IgD-negative memory B cell (primary cell): Measurements from ENCODE around the gene FNDC7. TPM values are rescaled to one million over a fixed set of nuclear protein-coding genes. Genes with fewer than 3 reads are reported as not detected.
"Not testable (repeated sequence)": the region's sequence is repeated elsewhere in the genome, so short reads cannot be mapped to it uniquely, and the experiment has no call there.

Experiments
- H3K27ac Mint-ChIP-seq, 3 donors: one replicate each; pipeline ENCODE4 v1.8.0; 2020 to 2022; ENCODE audit warnings: mild to moderate bottlenecking in 3 of 3, mixed read lengths in 3 of 3, moderate library complexity in 1 of 3
- H3K27me3 Mint-ChIP-seq: one replicate; pipeline ENCODE4 v1.8.0; 2021; ENCODE audit warnings: mixed read lengths
- H3K36me3 Mint-ChIP-seq: one replicate; pipeline ENCODE4 v1.8.0; 2020; ENCODE audit warnings: mild to moderate bottlenecking, mixed read lengths
- H3K4me1 Mint-ChIP-seq, 3 donors: one replicate each; pipeline ENCODE4 v1.8.0; 2020 to 2022; ENCODE audit warnings: mixed read lengths in 3 of 3, mild to moderate bottlenecking in 1 of 3
- H3K4me3 Mint-ChIP-seq, 4 donors: one replicate each; pipeline ENCODE4 v1.8.0; 2020 to 2022; ENCODE audit warnings: mild to moderate bottlenecking in 4 of 4, mixed read lengths in 4 of 4, moderate library complexity in 3 of 4
- H3K9me3 Mint-ChIP-seq, 3 donors: one replicate each; pipeline ENCODE4 v1.8.0; 2020 to 2021; ENCODE audit warnings: mixed read lengths in 3 of 3, mild to moderate bottlenecking in 1 of 3
- polyA plus RNA-seq: library from polyadenylated mRNA; unstranded; fragments of 300-500 nt; fragmentation: Illumina TruSeq; gene quantifications from one replicate; pipeline ENCODE4 v1.2.3, GENCODE V29; 2021

Gene FNDC7, protein sequence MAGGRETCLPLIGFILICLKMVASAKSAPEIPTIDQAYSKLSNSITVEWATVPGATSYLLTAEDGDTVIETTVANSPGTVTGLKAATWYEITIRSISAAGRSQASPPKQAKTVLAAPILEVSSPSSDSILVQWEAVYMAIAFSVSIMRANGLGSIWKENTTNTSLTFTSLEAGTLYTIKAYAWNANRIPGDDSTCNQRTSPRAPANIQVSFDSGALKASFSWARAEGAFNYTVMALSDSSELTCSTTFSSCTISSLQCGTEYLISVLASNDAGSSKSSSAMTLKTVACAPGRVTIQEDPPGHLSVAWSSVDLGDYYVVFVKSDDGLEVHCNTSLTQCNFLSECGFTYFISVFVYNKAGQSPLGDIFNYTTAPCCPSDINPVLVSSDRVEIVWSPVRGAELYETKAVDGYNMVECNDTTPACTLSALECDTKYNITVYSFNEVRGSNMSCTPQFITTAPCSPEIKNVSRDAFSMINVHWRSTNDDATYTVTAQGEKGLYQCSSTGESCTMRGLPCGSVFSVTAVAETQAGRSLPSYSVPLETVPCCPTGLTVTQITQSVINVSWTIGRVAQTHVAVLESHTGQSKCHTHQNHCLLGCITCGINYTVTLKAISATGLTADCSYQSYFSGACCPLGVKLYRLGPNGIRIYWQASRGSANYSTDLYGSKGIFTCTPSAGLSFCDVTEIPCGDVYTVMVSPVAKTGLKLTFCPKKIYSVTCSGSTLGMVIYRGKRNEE
- polyA plus RNA-seq: not detected

GRCh38 chr1:108712606-108713150 is at the start of gene FNDC7:
Gene FNDC7, plus strand, starts transcription at chr1:108712908. Its CDS starts 26 bp downstream, at chr1:108712934.
- no peak within 1 kb of the TSS for H3K4me3 Mint-ChIP-seq
- no peak within 1 kb of the TSS for H3K27ac Mint-ChIP-seq
- peaks cover 13% of the 10 kb centered on the region for H3K27me3 Mint-ChIP-seq
- no peaks in the 10 kb centered on the region for H3K4me1 Mint-ChIP-seq
- no peaks in the 10 kb centered on the region for H3K9me3 Mint-ChIP-seq
- H3K36me3 Mint-ChIP-seq: peaks cover 1% of the 10 kb centered on the region

- H3K27ac Mint-ChIP-seq: peak overlapping the region in 1 of 3 donors; percentile 95
- H3K9me3 Mint-ChIP-seq: no peaks in the 10 kb centered on the region
- no peaks in the 10 kb centered on the region for H3K27me3 Mint-ChIP-seq
- H3K4me1 Mint-ChIP-seq: peaks cover 4 to 11% (median 7%) of the 10 kb centered on the region in 3 donors
- H3K4me3 Mint-ChIP-seq: peak overlapping the region in 1 of 4 donors; percentile 96
- H3K36me3 Mint-ChIP-seq: no peaks in the 10 kb centered on the region
Observed at GRCh38 chr1:108663074-108663473, 49.6 kb upstream of the FNDC7 start.

DNA sequence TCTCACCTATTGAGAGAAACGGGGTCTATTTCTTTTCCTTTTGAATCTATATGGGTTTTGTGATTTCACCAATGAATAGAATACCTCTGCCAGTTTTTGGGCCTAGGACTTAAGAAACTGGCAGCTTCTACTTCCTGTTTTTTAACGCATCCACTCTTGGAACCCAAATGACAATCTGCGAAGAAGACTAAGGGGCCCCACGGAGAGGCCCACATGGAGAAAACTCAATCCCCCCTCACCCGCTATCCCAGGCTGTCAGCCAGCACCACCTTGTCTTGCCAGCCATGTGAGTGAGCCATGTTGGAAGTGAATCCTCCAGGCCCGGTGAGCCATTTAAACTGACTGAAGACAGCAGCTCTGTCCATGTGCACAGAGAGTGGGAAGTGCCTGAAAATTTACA is 48.2 kb upstream of the FNDC7 start:
- Mint-ChIP-seq H3K4me1 (peaks cover 4 to 11% (median 7%) of the 10 kb centered on the region in 3 donors), H3K36me3 (no peaks in the 10 kb centered on the region), H3K9me3 (no peaks in the 10 kb centered on the region), H3K27ac (peak overlapping the region in 1 of 3 donors; percentile 26), H3K27me3 (peaks cover under 1% of the 10 kb centered on the region), H3K4me3 (peak overlapping the region in 1 of 4 donors; percentile 22)

GRCh38 chr1:108665067-108665466 is 47.6 kb upstream of the FNDC7 start:
- peaks cover 6% of the 10 kb centered on the region for H3K27me3 Mint-ChIP-seq
- H3K4me3 Mint-ChIP-seq: no peak overlapping the region
- peaks cover 2 to 11% (median 7%) of the 10 kb centered on the region in 3 donors for H3K4me1 Mint-ChIP-seq
- H3K9me3 Mint-ChIP-seq: no peaks in the 10 kb centered on the region
- no peaks in the 10 kb centered on the region for H3K36me3 Mint-ChIP-seq
- peak overlapping the region in 1 of 3 donors; percentile 26 for H3K27ac Mint-ChIP-seq

- Mint-ChIP-seq H3K36me3 (no peaks in the 10 kb centered on the region), H3K27ac (no peak overlapping the region), H3K4me3 (no peak overlapping the region), H3K4me1 (peaks cover 0 to 10% (median 7%) of the 10 kb centered on the region in 3 donors), H3K27me3 (peaks cover 7% of the 10 kb centered on the region), H3K9me3 (no peaks in the 10 kb centered on the region)
Observed at GRCh38 chr1:108665771-108666170, 46.9 kb upstream of the FNDC7 start.

- H3K27me3 Mint-ChIP-seq, H3K9me3 Mint-ChIP-seq, H3K27ac Mint-ChIP-seq, H3K4me1 Mint-ChIP-seq, H3K36me3 Mint-ChIP-seq, H3K4me3 Mint-ChIP-seq: not testable (repeated sequence)
Observed at GRCh38 chr1:108667422-108667821, 45.3 kb upstream of the FNDC7 start.

DNA sequence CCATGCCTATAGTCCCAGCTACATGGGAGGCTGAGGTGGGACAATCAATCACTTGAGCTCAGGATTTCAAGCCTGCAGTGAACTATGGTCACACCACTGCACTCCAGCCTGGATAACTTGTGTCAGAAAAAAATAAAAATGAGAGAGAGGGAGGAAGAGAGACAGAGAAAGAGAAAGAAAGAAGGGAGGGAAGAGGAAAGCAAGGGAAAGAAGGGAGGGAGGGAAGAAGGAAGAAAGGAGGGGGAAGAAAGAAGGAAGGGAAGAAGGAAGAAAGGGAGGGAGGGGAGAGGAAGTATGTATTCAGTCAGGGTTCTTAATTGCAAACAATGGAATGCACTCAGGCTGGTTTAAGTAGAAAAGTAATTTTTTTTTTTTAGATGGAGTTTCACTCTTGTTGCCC is 43.9 kb upstream of the FNDC7 start:
- Mint-ChIP-seq H3K4me1 (no peaks in the 10 kb centered on the region), H3K27ac (no peak overlapping the region), H3K4me3 (no peak overlapping the region), H3K9me3 (no peaks in the 10 kb centered on the region), H3K27me3 (peaks cover 7% of the 10 kb centered on the region), H3K36me3 (no peaks in the 10 kb centered on the region)

GRCh38 chr1:108669679-108670078 is 43.0 kb upstream of the FNDC7 start:
- H3K4me1 Mint-ChIP-seq: no peaks in the 10 kb centered on the region
- H3K27me3 Mint-ChIP-seq: peaks cover 7% of the 10 kb centered on the region
- H3K9me3 Mint-ChIP-seq: no peaks in the 10 kb centered on the region
- no peaks in the 10 kb centered on the region for H3K36me3 Mint-ChIP-seq
- no peak overlapping the region for H3K4me3 Mint-ChIP-seq
- H3K27ac Mint-ChIP-seq: no peak overlapping the region

- H3K27me3 Mint-ChIP-seq: peaks cover 7% of the 10 kb centered on the region
- H3K27ac Mint-ChIP-seq: no peak overlapping the region
- no peak overlapping the region for H3K4me3 Mint-ChIP-seq
- no peaks in the 10 kb centered on the region for H3K4me1 Mint-ChIP-seq
- H3K36me3 Mint-ChIP-seq: no peaks in the 10 kb centered on the region
- H3K9me3 Mint-ChIP-seq: no peaks in the 10 kb centered on the region
Observed at GRCh38 chr1:108670131-108670773, 42.5 kb upstream of the FNDC7 start.

DNA sequence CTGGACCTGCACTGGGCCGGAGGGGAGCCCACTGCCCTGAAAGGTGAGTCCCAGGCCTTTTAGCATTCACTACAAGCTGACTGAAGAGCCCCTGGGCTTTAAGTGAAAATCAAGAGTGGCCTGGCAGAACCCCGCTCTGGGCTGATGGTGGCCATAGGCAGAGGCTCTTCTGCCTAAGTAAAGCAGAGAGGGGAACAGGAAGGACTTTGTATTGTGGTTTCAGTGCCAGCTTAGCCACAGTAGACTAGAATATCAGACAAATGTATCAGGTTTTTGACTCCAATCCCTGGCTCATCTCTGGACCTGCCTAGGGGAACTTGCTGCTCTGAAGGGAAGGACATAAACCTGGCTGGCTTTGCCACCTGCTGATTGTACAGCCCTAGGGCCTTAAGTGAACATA is 41.6 kb upstream of the FNDC7 start:
- H3K9me3 Mint-ChIP-seq: no peaks in the 10 kb centered on the region
- no peaks in the 10 kb centered on the region for H3K36me3 Mint-ChIP-seq
- H3K27ac Mint-ChIP-seq: no peak overlapping the region
- H3K27me3 Mint-ChIP-seq: peaks cover 7% of the 10 kb centered on the region
- no peak overlapping the region for H3K4me3 Mint-ChIP-seq
- H3K4me1 Mint-ChIP-seq: no peaks in the 10 kb centered on the region

DNA sequence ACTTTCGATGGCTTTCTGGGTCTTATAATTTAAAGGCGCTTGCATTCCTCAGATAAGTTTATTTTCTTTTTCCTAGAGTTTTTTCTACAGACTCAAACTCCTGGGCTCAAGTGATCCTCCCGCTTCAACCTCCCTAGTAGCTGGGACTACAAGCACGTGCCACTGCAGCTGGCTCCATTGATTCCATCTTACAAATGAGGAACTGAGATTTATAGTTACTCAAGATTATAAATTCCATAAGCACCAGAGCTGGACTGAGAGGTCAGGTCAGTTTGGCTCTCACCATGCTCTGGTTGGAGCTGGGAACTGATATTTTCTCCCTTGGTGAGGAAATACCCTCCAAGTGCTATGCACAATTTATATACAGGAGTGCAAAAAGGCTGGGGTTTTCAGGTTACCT is 34.0 kb upstream of the FNDC7 start:
- H3K36me3 Mint-ChIP-seq: no peaks in the 10 kb centered on the region
- no peak overlapping the region for H3K27ac Mint-ChIP-seq
- no peak overlapping the region for H3K4me3 Mint-ChIP-seq
- peaks cover 4% of the 10 kb centered on the region for H3K27me3 Mint-ChIP-seq
- peaks cover 0 to 3% (median 2%) of the 10 kb centered on the region in 3 donors for H3K4me1 Mint-ChIP-seq
- no peaks in the 10 kb centered on the region for H3K9me3 Mint-ChIP-seq

DNA sequence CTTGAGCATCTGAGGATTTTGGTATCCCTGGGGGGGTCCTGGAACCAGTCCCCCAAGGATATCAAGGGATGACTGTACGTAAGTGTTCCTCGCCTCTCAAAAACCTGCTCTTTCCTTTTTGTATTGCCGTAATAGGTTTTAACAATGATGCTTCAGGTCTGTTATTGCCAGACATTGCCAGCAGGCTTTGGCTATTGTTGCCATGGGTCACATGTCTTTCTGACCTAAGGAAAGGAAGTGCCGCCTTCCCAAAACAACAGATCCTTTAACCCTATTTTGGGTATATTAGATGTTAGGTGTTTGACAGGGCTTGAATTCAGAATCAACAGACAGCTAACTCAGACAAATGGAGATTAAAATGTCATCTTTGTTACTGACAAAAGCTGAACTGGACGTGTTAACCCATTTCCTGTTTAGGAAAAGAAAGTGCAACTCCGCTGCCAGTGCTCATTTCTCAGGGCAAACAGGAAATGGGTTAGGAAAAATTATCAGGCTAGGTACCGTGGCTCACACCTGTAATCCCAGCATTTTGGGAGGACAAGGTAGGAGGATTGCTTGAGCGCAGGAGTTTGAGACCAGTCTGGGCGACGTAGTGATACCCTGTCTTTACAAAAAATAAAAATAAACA is 33.0 kb upstream of the FNDC7 start:
- Mint-ChIP-seq H3K4me3 (peak overlapping the region in 2 of 4 donors; percentile 32 to 67), H3K27ac (no peak overlapping the region), H3K9me3 (no peaks in the 10 kb centered on the region), H3K27me3 (peaks cover 4% of the 10 kb centered on the region), H3K4me1 (peaks cover 0 to 3% (median 2%) of the 10 kb centered on the region in 3 donors), H3K36me3 (no peaks in the 10 kb centered on the region)

GRCh38 chr1:108681701-108682100 is 31.0 kb upstream of the FNDC7 start:
- H3K4me1 Mint-ChIP-seq, H3K27ac Mint-ChIP-seq, H3K36me3 Mint-ChIP-seq, H3K4me3 Mint-ChIP-seq, H3K27me3 Mint-ChIP-seq, H3K9me3 Mint-ChIP-seq: not testable (repeated sequence)

DNA sequence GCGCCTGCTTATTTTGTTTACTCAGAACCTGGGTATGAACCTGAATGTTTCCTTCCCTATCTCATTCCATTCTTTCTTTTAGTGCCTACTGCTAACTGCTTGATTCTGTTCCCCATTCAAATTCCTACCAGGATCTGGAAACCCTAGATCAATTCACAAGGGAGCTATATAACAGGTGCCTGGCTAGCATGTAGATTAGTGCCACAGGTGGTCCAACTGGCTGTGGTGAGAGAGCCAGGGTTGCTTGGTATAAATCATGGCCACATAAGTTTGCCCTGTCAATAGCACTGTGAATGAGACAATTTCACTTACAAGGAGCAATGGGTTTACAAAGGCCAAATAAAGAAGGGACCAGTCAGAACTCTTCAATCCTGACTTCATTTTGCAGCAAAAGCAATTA is 27.2 kb upstream of the FNDC7 start:
- Mint-ChIP-seq H3K9me3 (no peaks in the 10 kb centered on the region), H3K27ac (no peak overlapping the region), H3K4me1 (peaks cover 0 to 2% (median 0%) of the 10 kb centered on the region in 3 donors), H3K36me3 (peaks cover 1% of the 10 kb centered on the region), H3K4me3 (no peak overlapping the region), H3K27me3 (peaks cover 2% of the 10 kb centered on the region)
